ENCODE results near the gene PLK2. TPM values are rescaled to one million over a fixed set of nuclear protein-coding genes. Genes with fewer than 3 reads are reported as not detected.

Gene PLK2
- 100 to 1,000 TPM in 3 of 4 donors, 10 to 100 TPM in 1; 75.6 to 329 (median 147) TPM for total RNA-seq

DNA sequence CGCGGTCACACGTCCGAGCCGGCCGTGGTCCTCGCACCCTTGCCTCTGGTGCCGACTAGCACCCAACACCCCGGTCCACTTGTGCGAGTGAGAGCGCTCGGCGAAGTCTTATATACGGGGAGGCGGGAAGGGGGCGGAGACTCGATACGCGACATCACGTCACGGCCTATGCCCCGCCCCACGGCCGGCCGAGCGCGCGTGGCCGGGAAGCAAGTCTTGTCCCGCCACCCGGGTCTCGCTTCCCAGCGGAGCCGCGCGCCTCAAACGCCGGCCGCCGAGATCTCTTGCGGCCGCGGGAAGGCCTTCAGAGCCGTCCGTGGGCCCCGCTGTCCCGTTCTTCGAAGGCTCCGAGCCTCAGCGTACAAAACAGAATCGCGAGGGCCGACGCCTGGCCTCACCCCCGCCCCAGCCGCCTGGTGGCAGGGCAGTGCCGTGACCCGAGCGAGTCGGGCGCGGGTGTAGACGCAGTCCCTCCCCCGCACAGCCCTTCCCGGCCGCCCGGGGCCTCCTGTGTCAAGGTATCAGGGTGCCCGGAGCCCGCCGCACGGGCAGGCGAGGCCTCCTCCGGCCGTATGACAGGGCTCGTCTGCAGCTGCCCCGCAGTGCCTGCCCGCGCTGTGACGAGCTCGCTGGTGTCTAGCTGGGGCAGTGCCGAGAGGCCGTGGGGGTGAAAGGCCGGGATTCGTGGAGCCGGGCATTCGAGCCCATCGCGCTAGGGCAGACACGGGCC is at the start of gene PLK2:
Gene PLK2, minus strand, starts transcription at position 85 of the 730 bp plus-strand sequence. CDS start 127 bp downstream, outside the sequence.
- Histone ChIP-seq H3K27me3 (no peaks in the 10 kb centered on the region), H3K27ac (peak within 1 kb of the TSS; percentile 94 to 95), H3K4me3 (peak within 1 kb of the TSS; percentile 68 to 82), H3K4me1 (no peaks in the 10 kb centered on the region), H3K9me3 (no peaks in the 10 kb centered on the region), H3K36me3 (no peaks in the 10 kb centered on the region)
- DNase-seq: peak; percentile 95 to 96
- peak; percentile 99 to 100 for TF ChIP-seq POLR2A (IDR thresholded peaks at IDR 0.05)
- TF ChIP-seq, protein P1, sequence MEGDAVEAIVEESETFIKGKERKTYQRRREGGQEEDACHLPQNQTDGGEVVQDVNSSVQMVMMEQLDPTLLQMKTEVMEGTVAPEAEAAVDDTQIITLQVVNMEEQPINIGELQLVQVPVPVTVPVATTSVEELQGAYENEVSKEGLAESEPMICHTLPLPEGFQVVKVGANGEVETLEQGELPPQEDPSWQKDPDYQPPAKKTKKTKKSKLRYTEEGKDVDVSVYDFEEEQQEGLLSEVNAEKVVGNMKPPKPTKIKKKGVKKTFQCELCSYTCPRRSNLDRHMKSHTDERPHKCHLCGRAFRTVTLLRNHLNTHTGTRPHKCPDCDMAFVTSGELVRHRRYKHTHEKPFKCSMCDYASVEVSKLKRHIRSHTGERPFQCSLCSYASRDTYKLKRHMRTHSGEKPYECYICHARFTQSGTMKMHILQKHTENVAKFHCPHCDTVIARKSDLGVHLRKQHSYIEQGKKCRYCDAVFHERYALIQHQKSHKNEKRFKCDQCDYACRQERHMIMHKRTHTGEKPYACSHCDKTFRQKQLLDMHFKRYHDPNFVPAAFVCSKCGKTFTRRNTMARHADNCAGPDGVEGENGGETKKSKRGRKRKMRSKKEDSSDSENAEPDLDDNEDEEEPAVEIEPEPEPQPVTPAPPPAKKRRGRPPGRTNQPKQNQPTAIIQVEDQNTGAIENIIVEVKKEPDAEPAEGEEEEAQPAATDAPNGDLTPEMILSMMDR (IDR thresholded peaks at IDR 0.05): peak in 3 of 4 experiments; percentile 39 to 68 (median 48)
- intact Hi-C loops (cut with DNase I; ENCODE audit: low total_unique reads): loop anchor here (2.0 kb wide), 1 partner anchor 679 kb away; no protein-coding TSS in a partner anchor

DNA sequence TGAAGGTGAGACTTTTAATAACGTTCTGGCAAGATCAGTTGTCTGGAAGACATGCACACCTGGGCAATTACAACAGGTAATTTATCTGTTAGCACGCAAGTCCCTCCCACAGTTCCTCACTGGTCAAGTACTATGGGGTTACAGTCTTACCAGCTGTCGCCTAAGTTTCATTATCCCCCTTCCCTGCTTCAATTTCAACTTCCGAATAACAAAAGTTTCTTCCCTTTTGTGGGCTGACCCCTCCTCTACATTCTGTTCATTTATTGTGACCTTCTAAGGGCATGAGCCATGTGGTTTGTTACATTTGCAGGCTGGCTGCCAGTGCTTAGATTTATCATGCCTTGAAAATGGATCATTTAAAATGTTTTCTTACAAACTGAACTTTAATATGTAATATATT is 47.8 kb upstream of the PLK2 start:
- Histone ChIP-seq H3K4me1 (no peaks in the 10 kb centered on the region), H3K36me3 (no peaks in the 10 kb centered on the region), H3K9me3 (no peaks in the 10 kb centered on the region), H3K4me3 (no peak overlapping the region), H3K27me3 (no peaks in the 10 kb centered on the region), H3K27ac (no peak overlapping the region)
- TF ChIP-seq, protein P1 (IDR thresholded peaks at IDR 0.05): no peak
- TF ChIP-seq POLR2A (IDR thresholded peaks at IDR 0.05): no peak
- DNase-seq: no peak
- intact Hi-C loops (cut with DNase I; ENCODE audit: low total_unique reads): no loop called here

DNA sequence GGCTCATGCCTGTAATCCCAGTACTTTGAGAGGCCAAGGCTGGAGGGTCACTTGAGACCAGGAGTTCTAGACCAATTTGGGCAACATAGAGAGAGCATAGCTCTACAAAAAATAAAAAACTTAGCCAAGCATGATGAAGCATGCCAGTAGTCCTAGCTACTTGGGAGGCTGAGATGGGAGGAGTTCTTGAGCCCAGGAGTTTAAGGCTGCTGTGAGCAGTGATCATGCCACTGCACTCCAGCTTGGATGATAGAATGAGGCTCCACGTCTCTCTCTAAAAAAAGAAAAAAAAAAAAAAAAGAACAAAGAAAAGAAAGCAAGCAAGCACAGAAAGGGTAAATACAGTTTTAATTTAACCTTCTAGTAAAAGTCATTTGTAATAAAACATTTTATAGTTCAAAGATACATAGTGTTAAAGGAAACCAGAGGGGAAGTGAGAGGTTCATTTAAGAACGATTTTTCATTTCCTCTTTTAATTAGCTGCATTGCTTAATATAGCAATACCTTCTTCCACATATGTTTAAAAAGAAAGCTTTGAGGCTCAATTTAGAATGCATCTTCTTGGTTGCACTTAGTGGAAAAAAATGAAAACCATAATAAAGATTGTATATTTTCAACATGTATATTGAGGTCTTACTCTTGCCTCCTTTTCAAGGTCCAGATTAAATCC is 46.2 kb upstream of the PLK2 start:
- DNase-seq: no peak
- Histone ChIP-seq H3K4me1 (no peaks in the 10 kb centered on the region), H3K27me3 (no peaks in the 10 kb centered on the region), H3K4me3 (no peak overlapping the region), H3K9me3 (no peaks in the 10 kb centered on the region), H3K36me3 (no peaks in the 10 kb centered on the region), H3K27ac (no peak overlapping the region)
- intact Hi-C loops (cut with DNase I; ENCODE audit: low total_unique reads): no loop called here
- TF ChIP-seq POLR2A (IDR thresholded peaks at IDR 0.05): no peak
- TF ChIP-seq, protein P1 (IDR thresholded peaks at IDR 0.05): no peak

DNA sequence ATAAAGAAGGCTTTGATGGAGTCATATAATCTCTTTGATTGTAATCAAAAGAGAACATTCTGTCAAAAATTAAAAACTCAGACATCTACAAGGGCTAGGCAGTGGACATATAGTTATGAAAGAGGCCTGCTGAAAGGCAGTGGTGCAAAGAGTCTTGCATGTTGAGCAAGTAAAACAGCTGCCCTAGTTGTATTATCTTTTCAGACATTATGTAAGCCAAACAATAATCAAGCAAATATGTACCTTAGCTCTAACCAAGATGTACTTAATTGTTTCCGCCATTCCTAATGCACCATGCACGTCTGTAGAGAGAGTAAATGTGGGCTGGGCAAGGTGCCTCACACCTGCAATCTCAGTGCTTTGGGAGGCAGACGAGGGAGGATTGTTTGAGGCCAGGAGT is 45.6 kb upstream of the PLK2 start:
- TF ChIP-seq POLR2A (IDR thresholded peaks at IDR 0.05): no peak
- TF ChIP-seq, protein P1 (IDR thresholded peaks at IDR 0.05): no peak
- Histone ChIP-seq H3K9me3 (no peaks in the 10 kb centered on the region), H3K4me1 (no peaks in the 10 kb centered on the region), H3K36me3 (no peaks in the 10 kb centered on the region), H3K4me3 (no peak overlapping the region), H3K27ac (no peak overlapping the region), H3K27me3 (no peaks in the 10 kb centered on the region)
- DNase-seq: no peak
- intact Hi-C loops (cut with DNase I; ENCODE audit: low total_unique reads): no loop called here

DNA sequence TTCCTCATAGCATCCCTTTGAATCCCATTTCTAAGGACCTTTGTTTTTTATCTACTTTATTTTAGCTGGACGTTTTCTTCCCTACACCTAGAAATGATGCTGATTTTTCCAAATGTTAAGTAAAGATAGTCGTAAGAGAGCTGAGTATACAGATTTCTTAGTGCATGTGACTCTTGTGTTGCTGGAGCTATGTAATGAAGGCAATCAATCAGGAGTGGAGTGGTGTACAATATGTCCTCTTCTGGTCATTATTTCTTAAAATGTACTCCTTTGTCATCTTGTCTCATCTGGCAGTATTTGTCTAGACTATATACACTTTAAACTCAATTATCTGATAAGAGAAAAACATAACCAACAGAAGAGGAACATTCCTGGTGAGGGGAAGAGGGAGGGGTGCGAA is 44.9 kb upstream of the PLK2 start:
- H3K27ac ChIP-seq: no peak overlapping the region
- H3K4me3 ChIP-seq: no peak overlapping the region
- DNase-seq: no peak
- H3K4me1 ChIP-seq: no peaks in the 10 kb centered on the region
- no peaks in the 10 kb centered on the region for H3K36me3 ChIP-seq
- H3K27me3 ChIP-seq: no peaks in the 10 kb centered on the region
- no peaks in the 10 kb centered on the region for H3K9me3 ChIP-seq
- intact Hi-C loops (cut with DNase I; ENCODE audit: low total_unique reads): no loop called here
- TF ChIP-seq, protein P1 (IDR thresholded peaks at IDR 0.05): no peak

Measured in uterus (tissue), 4 donors.